ENCODE results near the gene TBC1D3I.
"Not testable (repeated sequence)": the region's sequence is repeated elsewhere in the genome, so short reads cannot be mapped to it uniquely, and the experiment has no call there.

The TBC1D3I gene

GRCh38 chr17:36209575-36209974 is 54.8 kb downstream of the TBC1D3I start:
- DNase-seq = no peak
- intact Hi-C loops (cut with DNase I) = no loop called here

- intact Hi-C loops (cut with DNase I); DNase-seq: not testable (repeated sequence)
These were observed 57.0 kb downstream of the TBC1D3I start for GRCh38 chr17:36207383-36207782.

GRCh38 chr17:36206486-36206821 is 57.9 kb downstream of the TBC1D3I start:
- intact Hi-C loops (cut with DNase I) = not testable (repeated sequence)

GRCh38 chr17:36205637-36206485 is 58.5 kb downstream of the TBC1D3I start:
- DNase-seq = no peak
- intact Hi-C loops (cut with DNase I) = no loop called here

More at GRCh38 chr17:36206486-36206821, 57.9 kb downstream of the TBC1D3I start:
- DNase-seq = not testable (repeated sequence)

GRCh38 chr17:36204724-36205500 is 59.5 kb downstream of the TBC1D3I start:
- no peak for DNase-seq
- intact Hi-C loops (cut with DNase I) = no loop called here
